GM12878 (cell line): ENCODE data around the gene ZNF813.

Experiments
- BMI1 ChIP-seq: fragments of 450-650 bp; IDR thresholded peaks from 2 replicates; pipeline ENCODE4 v1.6.1; 2016; ENCODE audit warnings: mild to moderate bottlenecking, moderate library complexity, borderline replicate concordance
- EGR1 ChIP-seq, 2 experiments: IDR thresholded peaks; 1 replicate in 1 of 2; 2 replicates in 1 of 2; pipeline ENCODE4 v1.6.1; 2011 to 2012; ENCODE audit warnings: low read depth in 2 of 2, low read length in 2 of 2, borderline replicate concordance in 1 of 2, mild to moderate bottlenecking in 1 of 2, moderate library complexity in 1 of 2
- JUNB ChIP-seq: IDR thresholded peaks from 2 replicates; pipeline ENCODE4 v1.6.1; 2016; ENCODE audit warnings: antibody characterized with exemption, mild to moderate bottlenecking
- RAD21 ChIP-seq: IDR thresholded peaks from 2 replicates; pipeline ENCODE4 v1.6.1; 2011; ENCODE audit warnings: mild to moderate bottlenecking, low read depth, low read length, moderate library complexity; ENCODE audit not compliant: insufficient read depth
- SP1 ChIP-seq: IDR thresholded peaks from one replicate; pipeline ENCODE4 v1.6.1; 2011; ENCODE audit warnings: low read depth, low read length
- TCF12 ChIP-seq: IDR thresholded peaks from 2 replicates; pipeline ENCODE4 v1.6.1; 2011; ENCODE audit warnings: low read depth, mild to moderate bottlenecking, low read length
- ZBED1 ChIP-seq: IDR thresholded peaks from 2 replicates; pipeline ENCODE4 v1.6.1; 2016; ENCODE audit warnings: borderline replicate concordance
- TF ChIP-seq, protein P1 (sequence below): fragments of 450-650 bp; IDR thresholded peaks from 2 replicates; pipeline ENCODE4 v1.6.1; 2017; ENCODE audit warnings: mild to moderate bottlenecking
- TF ChIP-seq, protein P2 (sequence below), 3 experiments: IDR thresholded peaks in 2 of 3; conservative IDR thresholded peaks in 1 of 3; 2 replicates each; pipeline ENCODE4 v1.5.1; 2011; ENCODE audit warnings: low read depth in 3 of 3, low read length in 3 of 3, mild to moderate bottlenecking in 3 of 3, control low read depth in 2 of 3, moderate library complexity in 2 of 3, inconsistent platforms in 1 of 3, mixed read lengths in 1 of 3; ENCODE audit not compliant: control insufficient read depth in 2 of 3, insufficient read depth in 1 of 3; ENCODE audit errors: extremely low read depth in 1 of 3

DNA sequence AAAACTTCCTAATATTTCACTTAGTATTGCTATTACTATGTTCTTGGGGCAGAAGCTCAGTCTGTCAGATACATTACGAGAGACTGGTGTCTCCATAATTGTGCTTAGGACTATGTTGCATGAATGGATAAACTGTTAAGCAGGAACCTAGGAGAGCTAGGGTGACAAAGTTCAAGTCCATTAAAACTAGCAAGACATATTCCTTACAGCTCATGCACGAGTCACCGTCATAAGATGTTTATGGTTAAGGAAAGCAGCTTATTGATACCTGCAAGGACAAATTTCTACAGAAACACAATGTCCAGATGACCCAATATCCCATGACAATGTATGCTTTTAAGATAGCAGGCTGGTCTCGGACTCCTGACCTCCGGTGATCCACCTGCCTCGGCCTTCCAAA, 5.7 kb upstream of the ZNF813 start:
- TF ChIP-seq, protein P1, sequence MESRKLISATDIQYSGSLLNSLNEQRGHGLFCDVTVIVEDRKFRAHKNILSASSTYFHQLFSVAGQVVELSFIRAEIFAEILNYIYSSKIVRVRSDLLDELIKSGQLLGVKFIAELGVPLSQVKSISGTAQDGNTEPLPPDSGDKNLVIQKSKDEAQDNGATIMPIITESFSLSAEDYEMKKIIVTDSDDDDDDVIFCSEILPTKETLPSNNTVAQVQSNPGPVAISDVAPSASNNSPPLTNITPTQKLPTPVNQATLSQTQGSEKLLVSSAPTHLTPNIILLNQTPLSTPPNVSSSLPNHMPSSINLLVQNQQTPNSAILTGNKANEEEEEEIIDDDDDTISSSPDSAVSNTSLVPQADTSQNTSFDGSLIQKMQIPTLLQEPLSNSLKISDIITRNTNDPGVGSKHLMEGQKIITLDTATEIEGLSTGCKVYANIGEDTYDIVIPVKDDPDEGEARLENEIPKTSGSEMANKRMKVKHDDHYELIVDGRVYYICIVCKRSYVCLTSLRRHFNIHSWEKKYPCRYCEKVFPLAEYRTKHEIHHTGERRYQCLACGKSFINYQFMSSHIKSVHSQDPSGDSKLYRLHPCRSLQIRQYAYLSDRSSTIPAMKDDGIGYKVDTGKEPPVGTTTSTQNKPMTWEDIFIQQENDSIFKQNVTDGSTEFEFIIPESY, result no peak
- TF ChIP-seq, protein P2, sequence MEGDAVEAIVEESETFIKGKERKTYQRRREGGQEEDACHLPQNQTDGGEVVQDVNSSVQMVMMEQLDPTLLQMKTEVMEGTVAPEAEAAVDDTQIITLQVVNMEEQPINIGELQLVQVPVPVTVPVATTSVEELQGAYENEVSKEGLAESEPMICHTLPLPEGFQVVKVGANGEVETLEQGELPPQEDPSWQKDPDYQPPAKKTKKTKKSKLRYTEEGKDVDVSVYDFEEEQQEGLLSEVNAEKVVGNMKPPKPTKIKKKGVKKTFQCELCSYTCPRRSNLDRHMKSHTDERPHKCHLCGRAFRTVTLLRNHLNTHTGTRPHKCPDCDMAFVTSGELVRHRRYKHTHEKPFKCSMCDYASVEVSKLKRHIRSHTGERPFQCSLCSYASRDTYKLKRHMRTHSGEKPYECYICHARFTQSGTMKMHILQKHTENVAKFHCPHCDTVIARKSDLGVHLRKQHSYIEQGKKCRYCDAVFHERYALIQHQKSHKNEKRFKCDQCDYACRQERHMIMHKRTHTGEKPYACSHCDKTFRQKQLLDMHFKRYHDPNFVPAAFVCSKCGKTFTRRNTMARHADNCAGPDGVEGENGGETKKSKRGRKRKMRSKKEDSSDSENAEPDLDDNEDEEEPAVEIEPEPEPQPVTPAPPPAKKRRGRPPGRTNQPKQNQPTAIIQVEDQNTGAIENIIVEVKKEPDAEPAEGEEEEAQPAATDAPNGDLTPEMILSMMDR (IDR thresholded peaks at IDR 0.05 in 2 of 3, conservative IDR thresholded peaks at IDR 0.05 in 1 of 3; ENCODE audit: control insufficient read depth in 2 of 3, extremely low read depth in 1 of 3, insufficient read depth in 1 of 3, low read depth in 3 of 3, low read length in 3 of 3), result no peak
- TF ChIP-seq RAD21, result no peak
- TF ChIP-seq EGR1 (IDR thresholded peaks at IDR 0.05; ENCODE audit: borderline replicate concordance in 1 of 2, low read depth in 2 of 2, low read length in 2 of 2), result no peak
- no peak for TF ChIP-seq BMI1
- TF ChIP-seq ZBED1, result no peak
- no peak for TF ChIP-seq SP1
- no peak for TF ChIP-seq JUNB
- TF ChIP-seq TCF12, result no peak
